Hypothalamus (tissue), 51 donors: ENCODE results near the gene TSPY8.
"Not testable (repeated sequence)": the region's sequence is repeated elsewhere in the genome, so short reads cannot be mapped to it uniquely, and the experiment has no call there.

ENCODE experiments used
- DNase-seq, 51 donors: peaks; one replicate each; lab custom pipeline; 2025; lab: John Stamatoyannopoulos, UW

The TSPY8 gene

GRCh38 chrY:9357497-9357896 lies at the start of gene TSPY8:
Gene TSPY8 (plus strand): TSS chrY:9357797. CDS start chrY:9357843, 46 bp downstream.
- DNase-seq, result not testable (repeated sequence)

DNA sequence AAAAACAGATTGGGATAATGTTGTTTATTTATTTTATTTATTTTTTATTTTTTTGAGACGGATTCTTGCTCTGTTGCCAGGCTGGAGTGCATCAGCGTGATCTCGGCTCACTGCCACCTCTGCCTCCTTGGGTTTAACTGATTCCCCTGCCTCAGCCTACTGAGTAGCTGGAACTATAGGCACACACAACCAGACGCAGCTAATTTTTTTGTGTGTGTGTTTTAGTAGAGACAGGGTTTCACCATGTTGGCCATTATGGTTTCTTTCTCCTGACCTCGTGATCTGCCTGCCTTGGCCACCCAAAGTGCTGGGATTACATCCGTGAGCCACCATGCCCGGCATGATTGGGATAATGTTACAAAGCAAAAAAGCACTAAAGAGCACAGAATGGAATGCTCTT lies 36.6 kb upstream of the TSPY8 start:
- no peak for DNase-seq

GRCh38 chrY:9337164-9337563 lies 20.4 kb upstream of the TSPY8 start, which contains the start of gene TSPY4:
Gene TSPY4 (plus strand): TSS chrY:9337464. CDS start chrY:9337510, 46 bp downstream.
- DNase-seq, result not testable (repeated sequence)

DNA sequence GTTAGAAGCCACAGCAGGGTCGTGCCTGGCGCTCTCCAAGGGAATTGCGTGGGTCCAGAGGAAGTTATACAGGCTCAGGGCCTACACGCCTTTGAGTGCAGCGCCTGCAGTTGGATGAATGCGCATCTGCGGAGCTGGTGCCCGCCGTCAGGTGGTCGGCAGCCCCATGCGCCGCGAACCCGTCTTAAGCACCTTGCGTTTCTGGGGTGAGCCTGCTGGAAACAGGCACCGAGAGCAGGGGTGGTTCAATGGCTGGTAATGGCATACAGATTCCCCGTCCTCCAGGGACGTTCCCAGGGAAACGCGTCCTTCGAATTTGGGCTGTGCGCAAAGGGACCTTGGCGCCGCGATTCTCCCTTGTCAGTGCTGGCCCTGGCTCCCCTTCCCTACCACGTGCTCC lies 38.9 kb downstream of the TSPY8 start:
- not testable (repeated sequence) for DNase-seq

- DNase-seq, result not testable (repeated sequence)
These were observed 40.5 kb downstream of the TSPY8 start, which contains the start of gene TSPY3 for GRCh38 chrY:9398121-9398520. Gene TSPY3 (plus strand): TSS chrY:9398421. CDS start chrY:9398467, 46 bp downstream.
